ENCODE results near the gene NOTCH2. TPM values are rescaled to one million over a fixed set of nuclear protein-coding genes. Genes with fewer than 3 reads are reported as not detected.

The NOTCH2 gene
- total and polyA plus RNA-seq, 9 donors: 21.3 to 149 (median 105) TPM

DNA sequence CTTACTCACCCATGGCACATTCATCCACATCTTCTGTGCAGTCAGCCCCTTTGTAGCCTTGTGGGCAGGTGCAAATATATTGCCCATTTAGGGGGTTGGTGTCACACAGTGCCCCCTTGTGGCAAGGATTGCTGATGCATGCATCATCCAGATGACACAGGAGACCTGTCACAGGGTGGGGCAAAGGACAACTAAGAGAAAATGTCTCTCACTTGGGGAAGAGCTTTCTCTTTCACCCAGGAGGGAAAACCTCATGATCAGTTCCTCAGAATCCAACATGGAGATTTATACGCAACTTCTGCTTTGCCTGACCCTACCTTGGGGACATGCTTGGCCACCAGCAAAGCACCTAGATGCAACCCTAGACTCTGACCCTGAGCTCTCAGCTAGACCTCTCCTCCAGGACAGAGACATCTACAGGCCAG lies 101.4 kb downstream of the NOTCH2 start:
- intact Hi-C loops (cut with DNase I): no loop called here
- H3K4me1 ChIP-seq (ENCODE audit: insufficient read depth): peaks cover 17% of the 10 kb centered on the region
- TF ChIP-seq CTCF (IDR thresholded peaks at IDR 0.05): no peak
- TF ChIP-seq POLR2A (IDR thresholded peaks at IDR 0.05): no peak
- TF ChIP-seq EP300 (IDR thresholded peaks at IDR 0.05): no peak
- H3K36me3 ChIP-seq: no peaks in the 10 kb centered on the region
- H3K27ac ChIP-seq: no peak overlapping the region
- DNase-seq: no peak
- H3K9me3 ChIP-seq: no peaks in the 10 kb centered on the region
- H3K4me3 ChIP-seq: no peak overlapping the region
- WGBS, 3 donors: 89 to 100% (median 98%) methylated on average over 1 of the region's 1 CpG
- no peaks in the 10 kb centered on the region for H3K27me3 ChIP-seq

DNA sequence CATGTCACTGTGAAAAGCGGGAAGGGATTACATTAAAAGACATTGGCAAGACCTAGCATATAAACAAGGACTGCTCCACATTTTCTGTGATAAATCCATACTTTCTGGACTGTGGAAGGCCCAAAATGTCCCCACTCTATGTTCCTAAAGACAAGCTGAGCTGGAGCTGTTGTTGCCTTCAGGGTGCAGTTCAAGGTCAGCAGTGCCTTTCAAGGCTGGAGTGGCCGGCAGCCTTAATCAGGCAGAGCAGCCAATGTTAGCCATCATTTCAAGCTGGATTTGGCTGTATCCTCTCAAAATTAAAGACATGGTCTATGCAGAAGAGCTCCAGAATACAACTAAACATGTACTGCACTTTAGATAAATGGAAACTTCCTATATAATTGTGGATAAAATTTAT lies 102.8 kb downstream of the NOTCH2 start:
- DNase-seq: peak; percentile 35 to 62 (median 47)
- TF ChIP-seq EP300 (IDR thresholded peaks at IDR 0.05) (no peak), CTCF (IDR thresholded peaks at IDR 0.05) (no peak), POLR2A (IDR thresholded peaks at IDR 0.05) (no peak)
- Histone ChIP-seq H3K4me1 (ENCODE audit: insufficient read depth) (peaks cover 20% of the 10 kb centered on the region), H3K27ac (peak overlapping the region in 1 of 2 donors; percentile 8), H3K27me3 (no peaks in the 10 kb centered on the region), H3K36me3 (no peaks in the 10 kb centered on the region), H3K4me3 (no peak overlapping the region), H3K9me3 (no peaks in the 10 kb centered on the region)
- intact Hi-C loops (cut with DNase I): no loop called here
- WGBS, 3 donors: 42 to 54% (median 49%) methylated on average over 2 of the region's 2 CpGs

DNA sequence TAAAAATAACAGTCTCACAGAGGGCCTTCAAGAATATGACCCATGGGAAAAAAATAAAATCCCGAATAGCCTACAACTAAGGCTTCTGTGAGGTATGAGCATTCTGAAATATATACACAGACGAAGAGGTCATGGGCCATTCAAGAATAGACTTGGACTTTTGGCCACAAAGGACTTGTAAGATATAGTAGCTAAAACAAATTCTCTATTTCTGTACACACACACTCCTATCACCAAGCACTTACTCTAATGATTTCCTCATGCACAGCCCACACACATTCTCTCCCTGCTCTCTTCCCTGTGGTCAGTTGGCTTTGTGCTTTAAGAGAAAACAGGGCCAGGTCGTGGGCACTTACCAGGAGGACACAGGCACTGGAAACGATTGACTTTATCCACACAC lies 103.4 kb downstream of the NOTCH2 start:
- peak in 1 of 5 donors; percentile 11 for DNase-seq
- 4 to 8% (median 7%) methylated on average over 4 of the region's 4 CpGs for WGBS, 3 donors
- H3K4me3 ChIP-seq: no peak overlapping the region
- no peaks in the 10 kb centered on the region for H3K9me3 ChIP-seq
- H3K36me3 ChIP-seq: no peaks in the 10 kb centered on the region
- H3K27me3 ChIP-seq: no peaks in the 10 kb centered on the region
- peak overlapping the region in 1 of 2 donors; percentile 8 for H3K27ac ChIP-seq
- intact Hi-C loops (cut with DNase I): no loop called here
- peaks cover 20% of the 10 kb centered on the region for H3K4me1 ChIP-seq (ENCODE audit: insufficient read depth)
- TF ChIP-seq CTCF (IDR thresholded peaks at IDR 0.05) (no peak), EP300 (IDR thresholded peaks at IDR 0.05) (no peak), POLR2A (IDR thresholded peaks at IDR 0.05) (no peak)

DNA sequence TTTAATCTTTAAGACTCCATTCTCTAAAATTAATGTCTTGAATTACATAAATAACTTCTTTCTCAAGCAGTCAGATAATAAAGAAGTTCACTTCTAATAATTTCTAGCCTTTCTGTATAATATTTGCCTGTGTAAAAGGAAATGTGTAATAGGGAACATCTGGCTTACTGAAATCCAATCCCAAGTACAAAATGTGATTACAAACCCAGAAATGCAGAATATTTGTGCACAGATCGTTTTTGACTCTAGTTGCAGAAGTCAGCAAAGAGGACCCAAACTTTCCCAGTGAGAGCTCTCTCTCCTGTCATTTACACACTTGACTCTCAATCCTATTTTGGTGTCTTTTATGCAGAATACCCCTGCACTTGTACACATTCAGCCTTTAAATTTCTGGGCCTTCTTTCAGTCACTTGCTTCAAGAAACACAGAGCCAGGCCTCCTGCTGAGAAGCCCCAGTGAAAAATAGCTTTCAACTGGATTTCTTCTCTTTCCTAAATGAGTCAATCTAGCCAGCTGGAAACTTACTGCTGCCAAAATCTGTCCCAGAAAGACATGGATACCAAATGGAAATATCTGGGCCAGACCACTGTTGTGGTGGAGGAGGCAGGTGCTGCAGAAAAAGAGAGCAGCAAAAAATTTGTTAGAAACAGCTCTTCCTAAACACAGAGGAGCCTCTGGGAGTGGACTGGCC lies 104.6 kb downstream of the NOTCH2 start:
- TF ChIP-seq POLR2A (IDR thresholded peaks at IDR 0.05) (no peak), CTCF (IDR thresholded peaks at IDR 0.05) (no peak), EP300 (IDR thresholded peaks at IDR 0.05) (no peak)
- DNase-seq: peak in 1 of 5 donors; percentile 20
- WGBS, 3 donors: 18 to 28% (median 21%) methylated on average over 1 of the region's 1 CpG
- no peaks in the 10 kb centered on the region for H3K36me3 ChIP-seq
- peak overlapping the region in 1 of 2 donors; percentile 8 for H3K27ac ChIP-seq
- no peaks in the 10 kb centered on the region for H3K9me3 ChIP-seq
- H3K27me3 ChIP-seq: no peaks in the 10 kb centered on the region
- H3K4me3 ChIP-seq: no peak overlapping the region
- peaks cover 20% of the 10 kb centered on the region for H3K4me1 ChIP-seq (ENCODE audit: insufficient read depth)
- intact Hi-C loops (cut with DNase I): no loop called here

Data from ovary (tissue), 9 donors.